ENCODE results near the gene CSK.

Gene CSK

DNA sequence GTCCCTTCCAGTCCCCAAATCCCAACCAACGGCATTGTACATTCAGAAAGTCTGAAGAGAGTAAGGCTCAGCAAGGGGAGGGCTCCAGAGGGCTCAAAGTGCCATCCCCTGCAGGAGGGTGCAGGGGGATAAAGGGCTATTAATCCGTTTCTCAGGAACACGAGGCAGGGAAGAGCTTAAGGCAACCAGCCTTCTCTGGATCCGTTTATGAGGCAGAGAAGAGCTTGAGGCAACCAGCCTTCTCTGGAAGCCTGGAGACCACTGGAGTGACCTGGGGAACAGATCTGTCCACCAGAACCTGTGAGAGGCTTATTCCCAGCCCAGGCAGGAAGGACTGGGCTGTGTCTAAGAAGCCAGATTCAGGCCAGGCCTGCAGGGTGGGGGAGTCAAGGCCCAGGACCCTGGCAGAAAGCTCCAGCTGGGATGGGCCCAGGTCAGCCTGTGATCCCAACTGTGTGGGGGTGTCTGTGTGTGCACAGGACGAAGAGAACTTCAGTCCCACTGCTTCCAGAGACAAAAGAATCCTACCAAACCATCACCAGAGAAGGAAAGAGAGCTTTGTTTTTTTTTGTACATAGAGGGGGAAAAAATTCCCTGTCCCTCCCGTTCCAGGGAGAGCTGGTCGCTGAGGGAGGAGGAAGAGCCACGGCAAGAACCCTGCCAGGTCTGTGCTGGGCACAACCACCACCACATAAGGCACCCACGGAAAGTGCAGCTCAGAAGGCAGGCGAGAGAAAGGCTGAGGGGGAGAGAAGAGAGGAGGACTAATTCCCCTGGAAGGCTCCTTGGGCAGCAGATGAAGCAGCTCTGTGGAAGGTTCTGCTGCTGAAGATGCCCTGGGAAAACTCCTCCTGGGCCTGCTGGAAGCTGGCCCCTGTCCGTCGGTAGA lies 62.7 kb downstream of the CSK start:
- no peak for DNase-seq

DNA sequence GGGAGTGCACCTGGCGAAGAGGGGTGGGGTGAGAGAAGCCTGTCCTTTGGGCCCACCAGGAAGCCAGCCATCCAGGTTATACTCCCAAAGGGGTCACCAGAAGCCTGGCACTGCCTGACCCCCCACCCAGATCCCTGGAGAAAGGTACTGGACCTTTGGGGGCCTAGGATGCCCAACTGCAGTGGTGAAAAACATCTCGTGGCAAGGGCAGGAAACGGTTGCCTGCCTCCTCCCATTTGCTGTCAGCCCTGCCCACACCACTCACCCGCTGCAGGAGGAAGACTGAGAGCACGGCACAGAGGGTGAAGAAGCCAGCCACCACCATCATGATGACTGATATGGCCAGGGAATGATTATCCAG lies 63.3 kb downstream of the CSK start:
- peak; percentile 60 for DNase-seq

DNA sequence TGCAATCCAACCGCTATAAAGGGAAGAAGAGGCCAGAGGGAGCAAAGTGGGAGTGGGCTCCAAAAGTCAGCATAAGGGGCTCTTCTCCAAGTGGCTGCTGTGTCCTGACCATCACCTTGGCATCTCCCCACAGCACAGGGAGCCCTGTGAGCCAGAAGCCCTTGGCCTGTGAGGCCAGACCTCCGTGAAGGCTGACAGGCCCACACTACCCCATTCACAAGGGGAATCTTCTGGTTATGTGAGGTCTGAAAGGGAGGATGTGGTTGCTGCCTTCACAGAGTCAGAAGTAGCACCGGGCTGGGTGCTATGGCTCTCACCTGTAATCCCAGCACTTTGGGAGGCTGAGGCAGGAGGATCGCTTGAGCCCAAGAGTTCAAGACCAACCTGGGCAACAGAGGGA lies 63.7 kb downstream of the CSK start:
- DNase-seq = peak; percentile 41

DNA sequence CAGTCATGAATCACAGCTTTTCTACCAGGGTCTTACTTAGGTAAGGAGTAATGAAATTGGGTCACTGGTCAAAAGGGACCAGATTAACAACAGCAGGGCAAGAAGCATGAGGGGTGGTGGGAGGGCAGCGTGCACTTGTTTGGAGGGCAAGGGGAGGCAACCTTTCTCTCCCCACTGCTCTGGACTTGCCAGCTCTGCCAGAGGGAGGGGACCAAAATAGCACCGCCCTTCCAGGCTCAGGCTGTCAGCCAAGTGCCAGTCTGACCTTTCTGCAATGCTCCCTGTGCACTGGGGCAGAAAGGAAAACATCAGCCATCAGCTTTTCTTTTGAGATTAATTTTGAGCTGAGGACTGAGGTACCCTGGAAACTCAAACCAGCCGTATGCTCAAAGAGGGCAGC lies 65.6 kb downstream of the CSK start:
- DNase-seq = no peak

DNA sequence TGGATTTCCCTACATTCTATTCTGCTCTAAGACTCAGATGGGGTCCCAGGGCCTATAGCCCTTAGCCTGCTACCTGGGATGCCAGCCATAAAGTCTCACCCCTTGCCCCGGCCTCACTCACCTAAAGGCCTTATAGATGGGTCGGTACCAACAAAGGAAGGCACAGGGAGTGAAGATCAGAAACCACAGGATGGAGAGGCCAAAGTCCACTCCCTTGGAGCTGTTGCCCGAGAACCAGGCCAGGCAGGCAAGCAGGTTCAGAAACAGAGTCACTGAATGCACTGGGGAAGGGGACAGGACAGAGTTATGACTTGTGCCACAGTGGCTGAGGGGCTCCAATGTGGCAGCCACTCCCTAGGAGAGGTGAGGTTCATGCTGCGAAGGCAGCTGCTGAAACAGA lies 68.5 kb downstream of the CSK start:
- DNase-seq = no peak

DNA sequence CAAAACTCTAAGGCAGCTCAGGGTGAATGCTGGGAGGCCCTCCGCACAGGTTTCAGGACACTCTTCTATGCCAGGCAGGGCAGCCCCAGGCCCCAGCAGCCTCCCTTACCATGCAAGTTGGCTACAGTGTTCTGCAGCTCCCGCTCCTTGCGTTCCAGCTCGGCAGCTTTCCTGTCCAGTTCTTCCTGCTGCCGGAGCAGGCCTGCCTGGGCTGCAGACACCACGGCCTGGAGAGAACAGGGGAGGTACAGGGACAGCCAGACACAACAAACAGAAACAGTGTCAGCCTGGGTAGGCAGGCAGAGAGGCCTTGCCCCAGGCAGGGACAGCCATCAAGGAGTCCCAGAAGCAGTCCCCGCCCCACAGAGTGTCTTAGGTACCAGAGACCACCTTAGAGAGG lies 70.1 kb downstream of the CSK start:
- DNase-seq = no peak

Data from CD4-positive, alpha-beta T cell treated with Interleukin-10 for 1 hour (primary cell).